SK-N-SH treated with all-trans-retinoic acid at 6 μM for 48 hours (cell line): ENCODE measurements around the gene SMAD5.

ENCODE experiments used
- ATAC-seq: fragments of 200-7000 bp; cut with Tn5 transposase; 3 replicates; pipeline ENCODE4 v1.9.1; 2020; ENCODE audit warnings: mild to moderate bottlenecking, moderate library complexity
- CSDC2 ChIP-seq: fragments of 250-450 bp; sonication (Bioruptor Pico); IDR thresholded peaks from 2 replicates; pipeline ENCODE4 v1.5.0; 2020; ENCODE audit warnings: mild to moderate bottlenecking, moderate library complexity
- GLIS3 ChIP-seq: fragments of 250-450 bp; sonication (Bioruptor Pico); IDR thresholded peaks from 2 replicates; pipeline ENCODE4 v1.5.0; 2020; ENCODE audit warnings: mild to moderate bottlenecking, moderate library complexity
- OSR1 ChIP-seq: fragments of 250-450 bp; sonication (Bioruptor Pico); IDR thresholded peaks from 2 replicates; pipeline ENCODE4 v1.8.0; 2022; ENCODE audit warnings: moderate library complexity, mild to moderate bottlenecking, inconsistent platforms
- PPARA ChIP-seq: fragments of 250-450 bp; sonication (Bioruptor Pico); IDR thresholded peaks from 2 replicates; pipeline ENCODE4 v1.5.0; 2020; ENCODE audit warnings: mild to moderate bottlenecking, borderline replicate concordance
- RARB ChIP-seq: fragments of 250-450 bp; sonication (Bioruptor Pico); IDR thresholded peaks from 2 replicates; pipeline ENCODE4 v1.8.0; 2021; ENCODE audit warnings: mild to moderate bottlenecking, moderate library complexity
- SNAI2 ChIP-seq: fragments of 250-450 bp; sonication (Bioruptor Pico); IDR thresholded peaks from 2 replicates; pipeline ENCODE4 v1.5.0; 2020; ENCODE audit warnings: mild to moderate bottlenecking, moderate library complexity
- TOX ChIP-seq: fragments of 250-450 bp; sonication (Bioruptor Pico); IDR thresholded peaks from 2 replicates; pipeline ENCODE4 v1.8.0; 2021; ENCODE audit warnings: mild to moderate bottlenecking, moderate library complexity, borderline replicate concordance
- TSHZ2 ChIP-seq: fragments of 250-450 bp; sonication (Bioruptor Pico); IDR thresholded peaks from 2 replicates; pipeline ENCODE4 v1.5.0; 2020; ENCODE audit warnings: mild to moderate bottlenecking, moderate library complexity
- ZFP3 ChIP-seq: fragments of 250-450 bp; sonication (Bioruptor Pico); IDR thresholded peaks from 2 replicates; pipeline ENCODE4 v1.5.0; 2020; ENCODE audit warnings: mild to moderate bottlenecking, moderate library complexity
- ZFP30 ChIP-seq: fragments of 450-650 bp; formaldehyde crosslinking; IDR thresholded peaks from 2 replicates; pipeline ENCODE4 v1.5.0; 2022; ENCODE audit warnings: mild to moderate bottlenecking, moderate library complexity
- ZNF565 ChIP-seq: fragments of 450-650 bp; formaldehyde crosslinking; conservative IDR thresholded peaks from 2 replicates; pipeline ENCODE4 v1.5.0; 2020; ENCODE audit warnings: low read depth, mild to moderate bottlenecking, moderate library complexity
- ZNF70 ChIP-seq: fragments of 450-650 bp; formaldehyde crosslinking; IDR thresholded peaks from 2 replicates; pipeline ENCODE4 v1.5.0; 2020; ENCODE audit warnings: mild to moderate bottlenecking, moderate library complexity
- TF ChIP-seq, protein P1 (sequence below): fragments of 250-450 bp; sonication (Bioruptor Pico); IDR thresholded peaks from 2 replicates; pipeline ENCODE4 v1.5.1; 2021; ENCODE audit warnings: mild to moderate bottlenecking, moderate library complexity
- TF ChIP-seq, protein P2 (sequence below): fragments of 250-450 bp; sonication (Bioruptor Pico); IDR thresholded peaks from 2 replicates; pipeline ENCODE4 v1.8.0; 2021; ENCODE audit warnings: low read depth, mild to moderate bottlenecking, moderate library complexity, borderline replicate concordance

SMAD5 gene

GRCh38 chr5:136130581-136130980 is 2.1 kb upstream of the SMAD5 start (continued):
- no peak for TF ChIP-seq TSHZ2 (CRISPR knock-in tag)
- no peak for TF ChIP-seq ZFP30 (CRISPR knock-in tag)
- no peak for TF ChIP-seq RARB (CRISPR knock-in tag)
- TF ChIP-seq, protein P1, sequence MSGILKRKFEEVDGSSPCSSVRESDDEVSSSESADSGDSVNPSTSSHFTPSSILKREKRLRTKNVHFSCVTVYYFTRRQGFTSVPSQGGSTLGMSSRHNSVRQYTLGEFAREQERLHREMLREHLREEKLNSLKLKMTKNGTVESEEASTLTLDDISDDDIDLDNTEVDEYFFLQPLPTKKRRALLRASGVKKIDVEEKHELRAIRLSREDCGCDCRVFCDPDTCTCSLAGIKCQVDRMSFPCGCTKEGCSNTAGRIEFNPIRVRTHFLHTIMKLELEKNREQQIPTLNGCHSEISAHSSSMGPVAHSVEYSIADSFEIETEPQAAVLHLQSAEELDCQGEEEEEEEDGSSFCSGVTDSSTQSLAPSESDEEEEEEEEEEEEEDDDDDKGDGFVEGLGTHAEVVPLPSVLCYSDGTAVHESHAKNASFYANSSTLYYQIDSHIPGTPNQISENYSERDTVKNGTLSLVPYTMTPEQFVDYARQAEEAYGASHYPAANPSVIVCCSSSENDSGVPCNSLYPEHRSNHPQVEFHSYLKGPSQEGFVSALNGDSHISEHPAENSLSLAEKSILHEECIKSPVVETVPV (CRISPR knock-in tag): no peak
- TF ChIP-seq OSR1 (CRISPR knock-in tag): no peak
- no peak for TF ChIP-seq PPARA (CRISPR knock-in tag)
- TF ChIP-seq SNAI2 (CRISPR knock-in tag): no peak

DNA sequence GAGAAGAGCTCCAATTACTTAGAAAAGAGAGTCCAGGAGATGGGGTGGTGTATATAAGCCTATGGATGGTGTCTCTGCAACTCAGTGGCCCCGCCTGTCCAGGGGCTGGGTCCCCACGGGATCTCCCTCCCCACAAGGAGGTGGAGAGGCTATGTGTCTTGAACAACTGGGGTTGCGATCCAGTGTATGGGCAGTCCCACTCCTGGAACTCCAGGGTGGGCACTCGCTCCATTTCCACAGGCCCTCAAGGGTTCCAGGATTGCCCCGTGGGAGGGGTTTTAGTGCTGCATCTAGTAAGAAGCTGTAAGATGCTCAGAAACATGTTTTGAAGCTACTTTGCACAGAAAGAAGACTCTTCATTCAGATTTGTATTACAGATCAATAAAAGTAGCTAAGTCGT is 558 bp upstream of the SMAD5 start:
- peak; percentile 6; the same call in 2 of the 3 replicates for ATAC-seq
- TF ChIP-seq ZNF565 (CRISPR knock-in tag) (no peak), PPARA (CRISPR knock-in tag) (no peak), CSDC2 (CRISPR knock-in tag) (no peak), TSHZ2 (CRISPR knock-in tag) (no peak), ZFP30 (CRISPR knock-in tag) (no peak), GLIS3 (CRISPR knock-in tag) (no peak), TOX (CRISPR knock-in tag) (no peak), RARB (CRISPR knock-in tag) (no peak), SNAI2 (CRISPR knock-in tag) (no peak), ZNF70 (no peak), OSR1 (CRISPR knock-in tag) (no peak)
- TF ChIP-seq, protein P2, sequence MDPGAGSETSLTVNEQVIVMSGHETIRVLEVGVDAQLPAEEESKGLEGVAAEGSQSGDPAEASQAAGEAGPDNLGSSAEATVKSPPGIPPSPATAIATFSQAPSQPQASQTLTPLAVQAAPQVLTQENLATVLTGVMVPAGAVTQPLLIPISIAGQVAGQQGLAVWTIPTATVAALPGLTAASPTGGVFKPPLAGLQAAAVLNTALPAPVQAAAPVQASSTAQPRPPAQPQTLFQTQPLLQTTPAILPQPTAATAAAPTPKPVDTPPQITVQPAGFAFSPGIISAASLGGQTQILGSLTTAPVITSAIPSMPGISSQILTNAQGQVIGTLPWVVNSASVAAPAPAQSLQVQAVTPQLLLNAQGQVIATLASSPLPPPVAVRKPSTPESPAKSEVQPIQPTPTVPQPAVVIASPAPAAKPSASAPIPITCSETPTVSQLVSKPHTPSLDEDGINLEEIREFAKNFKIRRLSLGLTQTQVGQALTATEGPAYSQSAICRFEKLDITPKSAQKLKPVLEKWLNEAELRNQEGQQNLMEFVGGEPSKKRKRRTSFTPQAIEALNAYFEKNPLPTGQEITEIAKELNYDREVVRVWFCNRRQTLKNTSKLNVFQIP: no peak
- TF ChIP-seq, protein P1 (CRISPR knock-in tag): no peak

DNA sequence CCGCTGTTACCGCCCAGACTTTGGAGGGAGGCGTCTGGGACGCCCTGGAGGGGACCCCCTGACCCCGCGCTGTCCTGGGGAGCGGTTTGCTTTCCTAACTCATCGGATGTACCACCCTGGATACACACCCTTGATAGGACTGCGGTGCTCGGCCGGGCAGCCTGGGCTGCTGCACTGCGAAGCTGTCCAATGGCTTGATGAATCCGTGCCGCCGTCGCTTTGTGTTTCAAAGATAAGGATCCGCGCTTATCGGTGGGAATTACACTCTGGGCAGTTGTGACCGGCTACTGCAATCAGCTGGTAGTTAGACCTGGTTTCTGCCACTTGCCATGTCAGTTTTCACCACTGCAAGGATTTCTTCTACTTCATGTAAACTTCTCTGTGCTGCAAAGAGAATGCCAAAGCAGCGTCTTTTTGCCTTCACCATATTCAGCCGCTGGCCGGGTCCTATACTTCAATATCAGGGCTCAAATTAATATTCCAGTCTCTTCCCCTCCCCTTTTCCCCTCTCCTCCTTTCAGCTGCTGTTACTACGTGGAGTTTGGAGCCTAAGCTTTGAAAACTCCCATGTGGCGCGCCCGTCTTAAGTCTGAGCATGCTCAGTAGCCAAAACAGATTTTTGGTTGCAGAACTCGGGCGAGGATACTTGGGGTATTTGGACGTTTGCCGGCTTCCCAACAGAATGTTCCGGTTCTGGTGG is 727 bp downstream of the SMAD5 start:
- TF ChIP-seq GLIS3 (CRISPR knock-in tag): no peak
- TF ChIP-seq SNAI2 (CRISPR knock-in tag): no peak
- TF ChIP-seq ZFP3 (CRISPR knock-in tag): no peak
- ATAC-seq: peak; percentile 67

DNA sequence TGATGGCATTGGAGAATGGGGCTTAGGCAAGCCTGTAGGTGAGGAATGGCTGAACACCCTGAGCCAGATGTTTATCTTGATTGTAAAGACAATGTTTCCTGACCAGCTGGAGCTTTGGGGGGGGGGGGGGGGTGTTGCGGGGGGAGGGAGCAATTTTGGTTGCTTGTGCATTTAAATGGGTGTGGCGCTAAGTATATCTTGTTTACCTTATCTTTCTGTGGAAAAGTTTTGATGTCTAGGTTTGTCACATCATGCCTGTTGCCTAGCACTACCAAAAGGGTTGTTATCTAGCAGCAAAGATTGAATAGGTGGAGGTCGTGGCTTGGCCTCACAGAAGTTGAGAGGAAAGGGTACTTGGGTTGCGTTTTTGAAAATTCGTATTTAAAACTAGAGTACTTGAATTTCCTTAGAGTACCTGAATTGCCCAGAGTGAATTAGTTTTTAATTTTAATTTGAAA is 1.3 kb downstream of the SMAD5 start:
- no peak for TF ChIP-seq GLIS3 (CRISPR knock-in tag)
- TF ChIP-seq, protein P2: no peak
- ATAC-seq: no peak
